GM23248 (cell line): Measurements from ENCODE around the gene CNIH2.

Experiments
- EZH2 ChIP-seq: fragments of 200-600 bp; sonication (generic); IDR thresholded peaks from 2 replicates; pipeline ENCODE4 v1.6.1; 2018; ENCODE audit warnings: antibody characterized with exemption, mild to moderate bottlenecking; ENCODE audit not compliant: insufficient read depth, poor library complexity, severe bottlenecking
- EZH2phosphoT487 ChIP-seq: fragments of 200-600 bp; sonication (generic); IDR thresholded peaks from 2 replicates; pipeline ENCODE4 v1.6.1; 2018; ENCODE audit warnings: antibody characterized with exemption, moderate library complexity, mild to moderate bottlenecking, low read depth; ENCODE audit not compliant: insufficient read depth

DNA sequence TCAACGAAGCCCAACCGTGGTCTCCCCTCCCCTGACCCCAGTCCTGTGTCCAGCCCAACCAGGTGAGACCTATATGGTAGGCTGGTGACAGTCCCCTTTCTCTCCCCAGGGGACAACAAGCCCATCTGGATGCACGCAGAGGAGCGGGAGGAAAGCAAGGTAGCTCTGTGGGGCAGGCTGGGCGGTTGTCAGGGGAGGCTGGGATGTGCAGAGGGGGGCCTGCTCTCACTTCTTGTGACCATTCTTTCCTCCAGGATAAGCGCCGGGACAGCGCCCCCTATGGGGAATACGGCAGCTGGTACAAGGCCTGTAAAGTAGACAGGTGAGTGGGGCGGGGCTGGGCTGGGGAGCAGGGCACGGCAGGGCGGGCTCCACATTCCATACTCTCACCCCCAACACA, 13.1 kb upstream of the CNIH2 start:
- TF ChIP-seq EZH2, result no peak
- no peak for TF ChIP-seq EZH2phosphoT487
